DND-41 (cell line): Measurements from ENCODE around the gene TCL1B.

ENCODE experiments used
- ATAC-seq: fragments of 200-7000 bp; cut with Tn5 transposase; 3 replicates; pipeline ENCODE4 v1.9.1; 2021; ENCODE audit warnings: low read depth; ENCODE audit not compliant: insufficient read depth
- DNase-seq: peaks from one replicate; pipeline ENCODE4 v3.0.0-alpha.2; 2020
- H2AFZ ChIP-seq: 2 replicates; pipeline ENCODE4 v1.6.0; 2012; ENCODE audit warnings: low read depth, low read length
- H3K27ac ChIP-seq: 2 replicates; pipeline ENCODE4 v1.5.1; 2012; ENCODE audit warnings: low read length, inconsistent platforms
- H3K27me3 ChIP-seq: fragments of 200-600 bp; sonication (generic); 2 replicates; pipeline ENCODE4 v1.6.0; 2012; ENCODE audit warnings: low read length, mild to moderate bottlenecking, inconsistent platforms; ENCODE audit not compliant: insufficient read depth, poor library complexity
- H3K36me3 ChIP-seq: 2 replicates; pipeline ENCODE4 v1.5.1; 2012; ENCODE audit warnings: low read length, inconsistent platforms; ENCODE audit not compliant: insufficient read depth
- H3K4me1 ChIP-seq: 2 replicates; pipeline ENCODE4 v1.5.1; 2012; ENCODE audit warnings: mild to moderate bottlenecking, low read length; ENCODE audit not compliant: insufficient read depth
- H3K4me2 ChIP-seq: 2 replicates; pipeline ENCODE4 v1.6.0; 2012; ENCODE audit warnings: mild to moderate bottlenecking, moderate library complexity, low read length, inconsistent platforms; ENCODE audit not compliant: insufficient read depth
- H3K4me3 ChIP-seq, 2 experiments: fragments of 200-600 bp in 1 of 2; shearing (Covaris generic) in 1 of 2; 2 replicates each; pipeline ENCODE4 v1.5.1; 2012 to 2016; ENCODE audit warnings: inconsistent platforms in 2 of 2, low read length in 2 of 2, mild to moderate bottlenecking in 2 of 2, low read depth in 1 of 2, moderate library complexity in 1 of 2
- H3K79me2 ChIP-seq: 2 replicates; pipeline ENCODE4 v1.6.0; 2012; ENCODE audit warnings: low read length, inconsistent platforms; ENCODE audit not compliant: insufficient read depth
- H3K9ac ChIP-seq: 2 replicates; pipeline ENCODE4 v1.6.0; 2012; ENCODE audit warnings: low read depth, mild to moderate bottlenecking, inconsistent platforms, low read length, moderate library complexity
- H3K9me3 ChIP-seq: 2 replicates; pipeline ENCODE4 v1.5.1; 2012; ENCODE audit warnings: low read length, moderate library complexity, mild to moderate bottlenecking, inconsistent platforms; ENCODE audit not compliant: insufficient read depth, severe bottlenecking
- H4K20me1 ChIP-seq: 2 replicates; pipeline ENCODE4 v1.6.0; 2012; ENCODE audit warnings: low read length; ENCODE audit not compliant: insufficient read depth
- EZH2 ChIP-seq: IDR thresholded peaks from 3 replicates; pipeline ENCODE4 v1.6.1; 2012; ENCODE audit warnings: borderline replicate concordance, low read depth, mild to moderate bottlenecking, moderate library complexity, low read length, inconsistent platforms; ENCODE audit not compliant: severe bottlenecking
- TF ChIP-seq, protein P1 (sequence below): IDR thresholded peaks from 2 replicates; pipeline ENCODE4 v1.5.1; 2012; ENCODE audit warnings: borderline replicate concordance, low read length, moderate library complexity, mild to moderate bottlenecking; ENCODE audit not compliant: poor library complexity, severe bottlenecking; ENCODE audit errors: extremely low read depth

TCL1B gene

DNA sequence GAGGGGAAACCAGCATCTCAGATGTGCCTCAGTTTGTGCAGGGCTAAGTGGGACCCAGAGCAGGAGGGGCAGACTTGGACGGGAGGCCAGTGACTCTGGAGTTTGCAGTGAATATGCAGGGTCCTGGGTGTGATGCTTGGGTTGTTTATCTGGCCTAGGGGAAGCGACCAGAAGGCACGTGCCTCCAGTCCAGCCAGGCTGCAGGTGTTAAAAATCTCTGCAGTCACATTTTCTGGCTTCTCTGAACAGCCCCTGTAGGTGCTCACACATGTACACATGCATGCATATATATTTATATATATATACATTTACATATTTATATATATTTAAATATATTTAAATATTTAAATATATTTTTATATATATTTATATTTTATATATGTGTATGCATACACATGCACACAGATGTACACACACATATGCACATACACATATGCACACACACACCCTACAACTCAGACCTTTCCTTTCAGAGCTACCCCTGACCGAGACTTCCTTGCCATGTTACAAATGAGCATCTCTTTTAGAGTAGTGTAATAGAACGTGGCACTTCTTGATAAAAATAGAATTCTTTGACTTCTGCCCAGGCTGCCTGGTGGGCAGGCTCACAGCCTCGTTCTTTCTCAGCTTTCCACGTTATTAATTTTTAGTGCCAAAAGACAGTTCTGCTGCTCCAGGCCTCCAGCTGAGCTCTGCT, 26.8 kb upstream of the TCL1B start:
- H3K9me3 ChIP-seq = no peaks in the 10 kb centered on the region
- TF ChIP-seq, protein P1, sequence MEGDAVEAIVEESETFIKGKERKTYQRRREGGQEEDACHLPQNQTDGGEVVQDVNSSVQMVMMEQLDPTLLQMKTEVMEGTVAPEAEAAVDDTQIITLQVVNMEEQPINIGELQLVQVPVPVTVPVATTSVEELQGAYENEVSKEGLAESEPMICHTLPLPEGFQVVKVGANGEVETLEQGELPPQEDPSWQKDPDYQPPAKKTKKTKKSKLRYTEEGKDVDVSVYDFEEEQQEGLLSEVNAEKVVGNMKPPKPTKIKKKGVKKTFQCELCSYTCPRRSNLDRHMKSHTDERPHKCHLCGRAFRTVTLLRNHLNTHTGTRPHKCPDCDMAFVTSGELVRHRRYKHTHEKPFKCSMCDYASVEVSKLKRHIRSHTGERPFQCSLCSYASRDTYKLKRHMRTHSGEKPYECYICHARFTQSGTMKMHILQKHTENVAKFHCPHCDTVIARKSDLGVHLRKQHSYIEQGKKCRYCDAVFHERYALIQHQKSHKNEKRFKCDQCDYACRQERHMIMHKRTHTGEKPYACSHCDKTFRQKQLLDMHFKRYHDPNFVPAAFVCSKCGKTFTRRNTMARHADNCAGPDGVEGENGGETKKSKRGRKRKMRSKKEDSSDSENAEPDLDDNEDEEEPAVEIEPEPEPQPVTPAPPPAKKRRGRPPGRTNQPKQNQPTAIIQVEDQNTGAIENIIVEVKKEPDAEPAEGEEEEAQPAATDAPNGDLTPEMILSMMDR = no peak
- no peak for TF ChIP-seq EZH2
- H3K36me3 ChIP-seq = no peaks in the 10 kb centered on the region
- ATAC-seq = no peak
- H3K27me3 ChIP-seq = no peaks in the 10 kb centered on the region
- H3K4me2 ChIP-seq = no peak overlapping the region
- no peaks in the 10 kb centered on the region for H3K79me2 ChIP-seq
- no peaks in the 10 kb centered on the region; the same call in 1 of the 2 replicates for H4K20me1 ChIP-seq
- no peak overlapping the region for H3K27ac ChIP-seq
- no peaks in the 10 kb centered on the region for H3K4me1 ChIP-seq
- DNase-seq = no peak
- no peak overlapping the region for H3K4me3 ChIP-seq
- no peak overlapping the region for H3K9ac ChIP-seq
- no peak overlapping the region for H2AFZ ChIP-seq

DNA sequence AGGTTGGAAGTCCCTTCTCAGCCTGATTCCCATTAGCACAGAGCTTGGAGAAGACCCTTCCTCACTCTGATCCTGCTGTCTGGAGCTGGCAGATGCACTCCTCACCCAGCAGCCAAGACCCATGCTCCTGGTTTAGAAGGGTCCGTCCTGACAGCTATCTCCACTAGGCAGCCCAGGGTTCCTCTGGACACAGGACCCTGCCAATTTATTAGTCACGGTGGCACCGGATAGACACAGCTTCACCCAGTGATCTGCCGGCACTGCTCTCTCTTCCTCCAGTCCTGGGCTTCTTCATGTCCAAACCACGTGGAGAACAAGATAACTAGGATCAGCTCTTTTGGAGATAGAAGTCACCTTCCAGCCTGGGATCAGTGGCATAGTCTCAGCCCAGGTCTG, 26.2 kb upstream of the TCL1B start:
- Histone ChIP-seq H3K4me2 (no peak overlapping the region), H3K79me2 (no peaks in the 10 kb centered on the region)

DNA sequence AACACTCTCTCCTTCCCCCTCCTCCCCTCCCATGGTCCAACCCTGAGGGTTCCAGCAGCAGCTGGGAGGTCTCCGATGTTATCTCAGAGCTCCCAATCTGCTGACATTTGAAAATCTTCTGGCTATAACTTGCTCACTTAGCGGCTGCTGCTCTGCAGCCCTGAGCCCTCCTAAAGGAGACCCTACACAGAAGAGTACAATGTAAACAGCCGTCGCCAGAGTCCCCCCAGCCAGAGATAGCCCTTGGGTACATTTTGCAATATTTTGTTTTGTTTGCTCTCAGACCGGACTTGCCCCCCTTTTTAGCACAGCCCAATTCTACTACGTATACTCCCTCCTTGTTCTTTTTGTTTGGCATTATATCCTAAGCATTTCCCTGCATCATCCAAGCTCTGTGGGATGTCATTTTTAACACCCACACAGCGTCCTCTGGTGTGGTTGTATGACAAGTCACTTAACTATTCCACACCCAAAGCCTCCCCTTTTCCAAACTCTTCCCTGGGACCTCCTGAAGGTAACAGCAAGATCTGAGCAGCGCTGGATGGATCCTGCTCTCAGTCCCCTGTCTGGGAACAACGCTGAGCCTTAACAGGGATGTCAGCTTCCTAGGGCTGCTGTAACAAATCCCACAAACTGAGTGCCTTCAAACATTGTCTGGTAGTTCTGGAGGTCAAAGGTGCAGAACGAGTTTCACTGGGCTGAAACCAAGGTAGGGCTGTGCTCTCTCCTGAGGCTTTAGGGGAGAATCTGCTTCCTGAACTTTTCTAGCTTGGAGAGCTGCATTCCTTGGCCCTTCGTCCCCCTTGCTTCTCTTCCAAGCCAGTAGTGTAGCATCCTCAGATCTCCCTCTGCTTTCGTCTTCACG, 25.3 kb upstream of the TCL1B start:
- Histone ChIP-seq H3K4me3 (no peak overlapping the region), H3K79me2 (no peaks in the 10 kb centered on the region), H3K9ac (no peak overlapping the region), H4K20me1 (no peaks in the 10 kb centered on the region; the same call in 1 of the 2 replicates), H3K27me3 (no peaks in the 10 kb centered on the region), H3K9me3 (no peaks in the 10 kb centered on the region), H3K36me3 (no peaks in the 10 kb centered on the region), H3K27ac (no peak overlapping the region), H3K4me2 (no peak overlapping the region), H2AFZ (no peak overlapping the region), H3K4me1 (no peaks in the 10 kb centered on the region)
- no peak for ATAC-seq
- no peak for TF ChIP-seq EZH2
- TF ChIP-seq, protein P1 = no peak
- no peak for DNase-seq

More for the DNA sequence above, 26.2 kb upstream of the TCL1B start:
- Histone ChIP-seq H3K9ac (no peak overlapping the region), H3K4me1 (no peaks in the 10 kb centered on the region), H3K36me3 (no peaks in the 10 kb centered on the region), H4K20me1 (no peaks in the 10 kb centered on the region; the same call in 1 of the 2 replicates), H3K27me3 (no peaks in the 10 kb centered on the region), H3K27ac (no peak overlapping the region), H2AFZ (no peak overlapping the region), H3K4me3 (no peak overlapping the region), H3K9me3 (no peaks in the 10 kb centered on the region)
- ATAC-seq (no peak), DNase-seq (no peak)
- TF ChIP-seq, protein P1 = no peak
- no peak for TF ChIP-seq EZH2
